Nucleus accumbens (tissue), 56 donors: ENCODE measurements around the gene FAU.
"Not testable (repeated sequence)": the region's sequence is repeated elsewhere in the genome, so short reads cannot be mapped to it uniquely, and the experiment has no call there.

Experiments
- DNase-seq, 56 donors: peaks; one replicate each; lab custom pipeline; 2025; lab: John Stamatoyannopoulos, UW

FAU gene

DNA sequence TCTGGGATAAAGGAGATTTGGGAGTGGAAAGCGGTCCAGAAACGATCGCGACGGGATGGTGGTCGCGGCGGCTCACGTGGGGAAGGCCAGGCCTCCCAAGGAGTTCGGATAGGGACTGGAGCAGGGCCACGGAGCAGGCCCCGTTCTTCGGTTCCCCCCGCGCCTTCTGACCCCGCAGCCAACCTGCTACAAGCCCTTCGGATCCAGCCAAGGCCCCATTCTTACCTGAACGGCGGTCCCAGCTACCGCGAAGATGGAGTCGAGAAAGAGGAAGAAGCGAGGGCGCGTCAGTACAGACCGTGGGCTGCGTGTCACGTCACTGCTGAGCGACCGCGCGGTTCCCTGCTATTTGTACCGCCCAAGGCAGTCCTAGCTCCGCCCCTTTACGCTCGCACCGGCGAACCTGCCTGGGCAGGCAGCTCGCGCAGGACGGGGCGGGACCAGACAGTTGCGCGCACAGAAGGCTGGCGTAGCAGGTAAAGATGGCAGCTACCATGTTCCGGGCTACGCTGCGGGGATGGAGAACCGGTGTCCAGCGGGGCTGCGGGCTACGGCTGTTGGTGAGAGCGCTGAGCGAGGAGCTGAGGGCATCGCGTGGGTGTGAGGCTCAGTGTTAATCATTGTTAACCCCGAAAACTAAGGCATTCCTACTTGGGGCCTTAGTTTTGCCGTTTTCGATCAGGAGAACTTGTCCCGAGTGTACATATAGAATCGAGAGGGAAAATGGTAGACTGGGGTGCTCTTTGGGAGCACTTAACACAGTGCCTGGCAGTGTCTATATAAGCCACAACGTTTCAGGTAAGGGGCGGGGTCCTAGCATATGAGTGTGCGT is at the start of gene FAU, which contains the start of gene MRPL49:
TSS of gene FAU (minus strand) at position 270 of the 832 bp plus-strand sequence. CDS start 321 bp downstream, outside the sequence.
TSS of gene MRPL49 (plus strand) at position 457 of the 832 bp plus-strand sequence. CDS start at position 483, 26 bp downstream.
- peak; percentile 48 to 98 (median 91) for DNase-seq

DNA sequence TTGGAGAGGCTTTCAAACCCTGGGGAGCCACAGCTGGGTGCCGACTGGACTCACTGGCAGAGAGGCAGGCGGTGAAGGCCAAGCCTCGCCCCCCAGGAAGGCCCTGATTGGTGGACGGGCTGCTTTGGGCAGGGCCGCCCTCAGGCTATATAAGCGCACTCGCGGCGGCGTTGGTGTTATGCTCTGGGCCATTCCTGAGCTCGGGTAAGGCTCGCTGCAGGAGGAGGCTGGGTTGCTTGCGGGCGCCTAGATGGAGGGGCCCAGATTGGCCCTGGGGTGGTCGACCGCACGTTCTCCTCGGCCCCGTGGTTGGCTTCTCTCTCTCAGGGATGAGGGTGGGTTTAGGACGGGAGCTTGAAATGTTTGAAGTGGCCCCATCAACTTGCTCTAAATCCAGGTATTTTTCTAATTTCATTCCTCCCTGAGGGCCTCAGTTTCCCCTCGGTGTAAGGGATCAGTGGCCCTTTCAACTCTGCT is 48.2 kb upstream of the FAU start, which contains the start of gene SPDYC:
TSS of gene SPDYC (plus strand) at position 176 of the 477 bp plus-strand sequence. CDS start 1,125 bp downstream, outside the sequence.
- no peak for DNase-seq

GRCh38 chr11:65169164-65169641 is 47.3 kb upstream of the FAU start:
- DNase-seq: no peak

DNA sequence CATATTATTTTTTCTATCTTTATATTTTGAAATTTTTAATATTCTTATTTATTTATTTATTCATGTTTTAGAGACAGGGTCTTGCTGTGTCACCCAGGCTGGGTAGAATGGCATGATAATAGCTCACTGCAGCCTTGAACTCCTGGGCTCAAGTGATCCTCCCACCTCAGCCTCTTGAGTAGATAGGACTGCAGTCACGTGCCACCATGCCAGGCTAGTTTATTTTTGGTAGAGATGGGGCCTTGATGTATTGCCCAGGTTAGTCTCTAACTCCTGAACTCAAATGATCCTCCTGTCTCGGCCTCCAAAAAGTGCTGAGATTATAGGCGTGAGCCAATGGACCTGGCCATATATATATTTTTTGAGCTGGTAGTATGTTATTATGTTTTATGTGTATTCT is 45.7 kb upstream of the FAU start:
- DNase-seq: no peak

DNA sequence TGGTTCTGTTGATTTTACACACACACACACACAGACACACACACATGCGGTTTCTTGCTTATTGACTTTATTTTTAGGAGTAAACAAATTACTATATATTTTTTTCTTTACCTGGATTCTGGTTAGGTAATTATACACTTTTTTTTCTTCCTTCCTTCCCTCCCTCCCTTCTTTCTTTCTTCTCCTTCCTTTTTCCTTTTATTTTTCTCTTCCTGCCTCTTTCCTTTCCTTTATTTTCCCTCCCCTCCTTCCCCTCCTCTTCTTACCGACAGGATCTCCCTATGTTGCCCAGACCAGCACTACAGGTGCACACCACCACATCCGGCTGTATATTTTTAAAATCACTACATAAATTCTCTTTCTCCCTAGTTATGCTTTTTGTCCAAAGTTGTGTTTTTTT is 45.0 kb upstream of the FAU start:
- no peak for DNase-seq

DNA sequence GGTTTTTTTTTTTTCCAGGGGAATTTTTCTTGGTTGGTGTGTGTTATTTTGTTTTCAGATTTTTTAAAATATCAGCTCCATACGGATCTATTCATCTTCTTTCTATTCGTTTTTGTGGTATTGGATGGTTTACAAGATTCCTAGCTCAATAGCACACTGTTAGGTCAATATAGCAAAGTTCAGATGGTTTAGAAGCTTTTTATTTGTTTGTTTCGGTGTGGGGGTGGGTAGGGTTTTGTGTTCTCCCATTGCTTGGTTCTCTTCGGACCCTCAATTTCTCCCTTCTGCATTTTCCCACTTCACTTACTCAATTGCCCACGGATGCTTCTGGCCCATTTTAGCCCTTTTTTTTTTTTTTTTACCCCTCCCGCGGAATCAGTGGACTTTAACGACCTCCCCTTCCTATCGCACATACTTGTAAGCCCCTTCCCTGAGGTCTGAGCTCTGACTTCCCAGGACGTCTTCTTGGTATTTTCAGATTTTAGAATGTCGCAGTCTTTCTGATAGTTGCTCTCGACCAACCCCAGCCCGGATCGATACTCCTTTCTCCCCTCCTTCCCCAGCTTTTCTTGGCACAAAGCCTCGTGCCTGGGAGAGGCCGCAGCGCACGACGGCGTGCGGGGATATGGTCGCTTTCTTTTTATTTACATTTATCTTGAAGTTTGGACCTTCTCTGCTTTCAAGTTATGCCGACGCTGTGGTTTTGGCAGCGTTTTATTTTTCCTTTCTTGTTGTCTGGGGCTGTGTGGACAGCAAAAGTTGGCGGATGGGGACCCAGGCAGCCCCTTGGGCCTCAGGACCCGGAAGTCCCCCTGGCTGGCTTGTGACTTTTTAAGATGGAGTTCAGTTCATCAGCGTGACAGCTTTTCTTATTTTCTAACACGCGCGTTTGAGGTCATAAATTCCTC is 43.7 kb upstream of the FAU start:
- DNase-seq: no peak

- no peak for DNase-seq
Observed at GRCh38 chr11:65163684-65164083, 41.8 kb upstream of the FAU start.

DNA sequence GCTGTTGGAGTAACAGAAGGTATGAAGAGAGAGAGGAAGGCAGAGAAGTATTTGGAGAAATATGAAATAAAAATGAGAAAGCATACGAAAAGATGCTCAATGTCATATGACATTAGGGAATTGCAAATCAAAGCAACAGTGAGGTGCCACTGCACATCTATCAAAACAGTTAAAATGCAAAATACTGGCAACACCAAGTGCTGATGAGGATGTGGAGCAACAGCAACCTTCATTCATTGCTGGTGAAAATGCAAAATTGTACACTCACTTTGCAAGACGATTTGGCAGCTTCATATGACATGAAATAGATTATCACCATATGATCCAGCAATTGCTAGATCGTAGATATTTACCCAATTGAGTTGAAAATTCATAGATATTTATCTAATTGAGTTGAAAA is 38.7 kb upstream of the FAU start:
- no peak for DNase-seq

- no peak for DNase-seq
Observed at GRCh38 chr11:65159012-65159411, 37.1 kb upstream of the FAU start.

DNA sequence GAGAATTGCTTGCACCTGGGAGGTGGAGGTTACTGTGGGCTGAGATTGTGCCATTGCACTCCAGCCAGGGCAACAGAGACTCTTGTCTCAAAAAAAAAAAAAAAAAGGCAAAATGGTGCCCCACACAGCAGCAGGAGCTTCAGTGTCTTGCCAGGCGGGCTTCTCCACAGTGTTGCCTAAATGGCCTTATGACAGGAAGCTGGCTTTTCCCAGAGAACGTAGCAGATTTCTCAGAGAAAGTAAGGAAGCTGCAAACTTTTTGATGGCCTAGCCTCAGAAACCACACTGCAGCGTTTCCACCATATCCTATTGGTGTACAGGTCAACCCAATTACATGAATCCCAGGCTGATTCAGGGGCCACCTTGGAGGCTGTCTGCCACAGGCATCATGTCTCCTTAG is 35.4 kb upstream of the FAU start:
- no peak for DNase-seq

- no peak for DNase-seq
Observed at GRCh38 chr11:65156926-65157325, 35.0 kb upstream of the FAU start.

DNA sequence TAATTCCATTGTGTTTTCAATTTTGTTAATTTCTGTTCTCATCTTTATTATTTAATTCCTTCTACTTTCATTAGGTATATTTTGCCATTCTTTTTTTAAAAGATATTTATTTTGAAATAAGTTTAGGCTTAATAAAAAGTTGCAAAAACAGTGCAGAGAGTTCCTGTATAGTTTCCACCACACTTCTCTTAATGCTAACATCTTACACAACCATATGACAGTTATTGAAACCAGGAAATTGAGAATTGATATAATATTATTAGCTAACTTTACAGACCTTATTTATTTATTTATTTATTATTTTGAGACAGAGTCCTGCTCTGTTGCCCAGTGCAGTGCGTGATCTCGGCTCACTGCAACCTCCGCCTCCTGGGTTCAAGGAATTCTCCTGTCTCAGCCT is 34.3 kb upstream of the FAU start:
- DNase-seq: no peak

- DNase-seq: no peak
Observed at GRCh38 chr11:65152122-65152521, 30.2 kb upstream of the FAU start.

DNA sequence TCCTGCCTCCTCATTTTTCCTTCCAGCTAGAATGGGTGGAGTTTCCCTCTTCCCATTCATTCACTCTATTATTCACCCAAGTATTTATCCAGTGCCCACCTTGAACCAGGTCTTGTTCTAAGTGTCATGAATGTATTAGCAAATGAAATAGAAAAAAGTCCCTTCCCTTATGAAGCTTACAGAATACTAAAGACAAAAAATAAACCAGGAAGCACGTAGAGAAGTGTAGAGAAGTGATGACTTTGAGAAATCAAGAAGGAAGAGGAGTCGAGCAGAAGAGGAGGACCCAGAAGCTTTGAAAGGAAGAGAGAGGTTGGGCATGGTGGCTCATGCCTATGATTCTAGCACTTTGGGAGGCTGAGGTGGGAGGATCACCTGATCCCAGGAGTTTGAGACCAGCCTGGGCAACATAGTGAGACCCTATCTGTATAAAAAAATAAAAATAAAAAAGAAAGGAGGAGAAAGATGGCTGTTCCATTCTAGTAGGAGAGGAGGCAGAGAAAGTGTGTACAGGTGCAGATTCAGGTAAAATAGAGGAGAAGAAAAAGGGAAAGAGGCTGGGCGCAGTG is 29.5 kb upstream of the FAU start:
- DNase-seq: no peak

DNA sequence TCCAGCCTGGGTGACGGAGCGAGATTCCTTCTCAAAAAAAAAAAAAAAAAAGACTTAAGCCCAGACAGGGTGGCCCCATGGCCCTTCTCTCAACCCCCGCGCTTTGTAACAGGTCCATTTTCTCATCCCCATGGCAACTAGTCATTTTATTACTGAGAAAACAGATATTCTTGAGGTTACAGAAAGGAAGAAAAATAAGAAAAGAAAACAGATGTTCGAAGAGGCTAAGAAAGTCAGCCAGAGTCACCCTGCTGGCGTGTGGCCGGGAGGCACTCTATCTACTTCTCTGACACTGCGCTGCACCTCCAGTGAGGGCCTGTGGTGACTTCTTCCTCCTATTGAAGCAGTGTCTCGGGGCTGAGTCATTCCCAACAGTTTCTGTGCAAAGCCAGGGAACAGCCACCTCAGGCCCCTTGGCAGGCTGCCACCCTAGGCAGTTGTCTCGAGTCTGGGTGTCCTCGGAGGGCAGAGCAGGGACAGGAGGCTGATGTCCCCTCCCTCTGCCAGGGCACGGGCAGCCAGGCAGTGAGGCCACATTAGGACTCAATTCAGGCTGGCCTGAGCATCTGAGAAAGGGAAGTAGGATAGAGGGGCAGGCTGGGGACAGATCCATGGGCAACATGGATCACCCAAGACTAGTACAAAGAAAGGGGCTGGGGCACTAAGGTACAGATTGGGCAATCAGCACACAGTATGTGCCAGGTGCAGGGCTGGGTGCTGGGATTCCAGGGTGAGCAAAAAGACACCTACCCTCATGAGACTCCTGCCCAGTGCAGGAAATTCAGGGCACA is 28.8 kb upstream of the FAU start:
- DNase-seq: peak in 46 of 56 donors; percentile 5 to 85 (median 39)

DNA sequence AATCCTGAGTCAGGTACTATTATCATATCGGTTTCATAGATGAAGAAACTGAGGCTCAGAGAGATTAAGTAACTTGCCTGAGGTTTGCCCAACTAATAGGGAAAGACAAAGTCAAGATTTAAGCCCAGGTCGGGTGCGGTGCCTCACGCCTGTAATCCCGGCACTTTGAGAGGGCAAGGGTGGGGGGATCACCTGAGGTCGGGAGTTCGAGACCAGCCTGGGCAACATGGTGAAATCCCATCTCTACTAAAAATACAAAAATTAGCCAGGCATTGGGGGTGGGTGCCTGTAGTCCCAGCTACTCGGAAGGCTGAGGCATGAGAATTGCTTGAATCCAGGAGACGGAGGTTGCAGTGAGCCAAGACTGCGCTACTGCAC is 28.2 kb upstream of the FAU start:
- DNase-seq: not testable (repeated sequence)

DNA sequence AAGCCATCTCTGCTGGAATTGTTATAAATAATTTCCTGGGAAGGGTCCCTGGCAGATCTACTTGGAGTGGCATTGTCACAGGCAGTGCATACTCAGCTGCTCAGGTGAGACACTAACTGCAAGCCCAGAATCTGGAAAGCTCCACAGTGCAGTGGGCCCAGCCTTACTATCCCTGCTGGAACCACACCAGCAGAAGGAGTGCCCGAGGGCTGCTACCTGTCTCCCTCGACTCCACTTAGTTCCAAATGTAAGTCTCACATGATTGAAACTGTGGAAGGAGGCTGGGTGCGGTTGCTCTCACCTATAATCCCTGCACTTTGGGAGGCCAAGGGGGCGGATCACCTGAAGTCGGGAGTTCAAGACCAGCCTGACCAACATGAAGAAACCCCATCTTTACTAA is 26.7 kb upstream of the FAU start:
- no peak for DNase-seq

DNA sequence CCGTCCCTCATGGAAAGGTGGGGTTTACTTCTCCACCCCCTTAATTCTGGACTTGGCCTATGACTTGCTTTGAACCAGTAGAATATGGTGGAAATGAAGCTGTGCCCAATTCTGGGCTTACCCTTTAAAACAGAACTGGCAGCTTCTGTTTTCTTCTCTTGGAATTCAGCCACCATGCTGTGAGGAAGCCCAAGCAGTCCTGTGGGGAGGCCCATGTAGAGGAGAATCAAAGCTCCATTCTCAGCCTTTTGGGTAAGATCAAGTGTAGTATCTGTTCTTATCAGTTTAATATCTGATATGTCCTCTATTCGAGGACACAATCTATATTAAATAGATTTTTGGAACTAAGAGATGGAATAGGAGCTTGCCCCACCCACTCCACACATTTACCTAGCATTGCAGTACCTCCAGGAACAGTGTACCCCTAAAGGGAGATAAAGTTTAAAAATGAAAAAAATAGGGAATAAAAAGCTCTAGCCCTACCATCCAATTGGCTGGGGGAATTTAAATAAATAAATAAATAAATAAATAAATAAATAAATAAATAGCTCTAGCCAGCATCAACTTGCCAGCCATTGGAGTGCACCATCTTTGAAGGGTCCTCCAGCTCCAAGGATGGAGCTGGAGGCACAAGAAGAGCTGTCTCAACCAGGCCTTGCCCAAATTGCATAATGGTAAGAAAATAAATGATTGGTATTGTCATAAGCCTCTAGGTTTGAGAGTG is 25.6 kb upstream of the FAU start:
- no peak for DNase-seq

- DNase-seq: no peak
Observed at GRCh38 chr11:65141896-65142494, 20.1 kb upstream of the FAU start.
